Gastrocnemius medialis (tissue), 4 donors: ENCODE data around the gene SMYD3.
"Not testable (repeated sequence)": the region's sequence is repeated elsewhere in the genome, so short reads cannot be mapped to it uniquely, and the experiment has no call there.

Experiments
- POLR2A ChIP-seq, 2 donors: fragments of 450-650 bp; IDR thresholded peaks; one replicate each; pipeline ENCODE4 v1.6.1; 2017; ENCODE audit warnings: antibody characterized with exemption in 2 of 2, mild to moderate bottlenecking in 2 of 2, moderate library complexity in 2 of 2
- TF ChIP-seq, protein P1 (sequence below), 5 experiments: fragments of 450-650 bp in 3 of 5; fragments of 200-600 bp in 2 of 5; sonication (generic) in 2 of 5; IDR thresholded peaks in 4 of 5; conservative IDR thresholded peaks in 1 of 5; 1 replicate in 4 of 5; 2 replicates in 1 of 5; pipeline ENCODE4 v1.5.1; 2016 to 2019; ENCODE audit warnings: antibody characterized with exemption in 5 of 5, mild to moderate bottlenecking in 3 of 5, moderate library complexity in 3 of 5

DNA sequence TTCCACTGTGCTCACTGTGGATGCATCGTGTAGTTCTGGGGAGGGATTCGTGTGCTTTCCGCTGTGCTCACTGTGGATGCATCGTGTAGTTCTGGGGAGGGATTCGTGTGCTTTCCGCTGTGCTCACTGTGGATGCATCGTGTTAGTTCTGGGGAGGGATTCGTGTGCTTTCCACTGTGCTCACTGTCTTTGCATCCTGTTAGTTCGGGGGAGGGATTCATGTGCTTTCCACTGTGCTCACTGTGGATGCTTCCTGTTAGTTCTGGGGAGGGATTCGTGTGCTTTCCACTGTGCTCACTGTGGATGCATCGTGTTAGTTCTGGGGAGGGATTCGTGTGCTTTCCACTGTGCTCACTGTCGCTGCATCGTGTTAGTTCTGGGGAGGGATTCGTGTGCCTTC lies 435.1 kb downstream of the SMYD3 start:
- TF ChIP-seq, protein P1, sequence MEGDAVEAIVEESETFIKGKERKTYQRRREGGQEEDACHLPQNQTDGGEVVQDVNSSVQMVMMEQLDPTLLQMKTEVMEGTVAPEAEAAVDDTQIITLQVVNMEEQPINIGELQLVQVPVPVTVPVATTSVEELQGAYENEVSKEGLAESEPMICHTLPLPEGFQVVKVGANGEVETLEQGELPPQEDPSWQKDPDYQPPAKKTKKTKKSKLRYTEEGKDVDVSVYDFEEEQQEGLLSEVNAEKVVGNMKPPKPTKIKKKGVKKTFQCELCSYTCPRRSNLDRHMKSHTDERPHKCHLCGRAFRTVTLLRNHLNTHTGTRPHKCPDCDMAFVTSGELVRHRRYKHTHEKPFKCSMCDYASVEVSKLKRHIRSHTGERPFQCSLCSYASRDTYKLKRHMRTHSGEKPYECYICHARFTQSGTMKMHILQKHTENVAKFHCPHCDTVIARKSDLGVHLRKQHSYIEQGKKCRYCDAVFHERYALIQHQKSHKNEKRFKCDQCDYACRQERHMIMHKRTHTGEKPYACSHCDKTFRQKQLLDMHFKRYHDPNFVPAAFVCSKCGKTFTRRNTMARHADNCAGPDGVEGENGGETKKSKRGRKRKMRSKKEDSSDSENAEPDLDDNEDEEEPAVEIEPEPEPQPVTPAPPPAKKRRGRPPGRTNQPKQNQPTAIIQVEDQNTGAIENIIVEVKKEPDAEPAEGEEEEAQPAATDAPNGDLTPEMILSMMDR (IDR thresholded peaks at IDR 0.05 in 4 of 5, conservative IDR thresholded peaks at IDR 0.05 in 1 of 5), result not testable (repeated sequence)
- not testable (repeated sequence) for TF ChIP-seq POLR2A (IDR thresholded peaks at IDR 0.05)
